ENCODE data around the gene TLE3. TPM values are rescaled to one million over a fixed set of nuclear protein-coding genes. Genes with fewer than 3 reads are reported as not detected.

Gene TLE3
- total RNA-seq, 6 experiments from 2014 or later, result 6.0 to 17.6 (median 13.8) TPM

DNA sequence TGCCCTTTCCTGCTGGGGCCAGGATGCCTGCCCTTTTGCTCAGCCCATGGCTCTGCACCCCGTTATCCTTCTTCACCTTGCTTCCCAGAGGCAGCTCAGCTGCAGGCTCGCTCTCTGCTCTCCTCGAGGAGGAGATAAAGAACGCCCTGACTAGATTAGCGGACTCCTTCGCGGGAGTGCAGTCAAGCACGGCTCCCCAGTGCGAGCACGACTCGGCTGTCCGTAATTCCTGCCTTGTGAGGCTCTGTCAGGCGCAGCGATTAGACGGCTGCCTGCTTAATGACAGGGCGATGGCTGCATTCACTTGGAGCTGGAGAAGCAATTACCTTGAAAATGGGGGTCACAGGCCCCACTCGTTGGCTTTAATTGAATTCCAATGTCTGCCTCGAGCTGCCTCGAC, 25.9 kb downstream of the TLE3 start:
- no peak overlapping the region for H3K27ac Mint-ChIP-seq
- H3K4me3 Mint-ChIP-seq, result no peak overlapping the region
- peaks cover 13% of the 10 kb centered on the region for H3K4me1 Mint-ChIP-seq (ENCODE audit: low read depth)
- H3K9me3 Mint-ChIP-seq, result no peaks in the 10 kb centered on the region
- no peaks in the 10 kb centered on the region; the same call in 1 of the 2 replicates for H3K27me3 Mint-ChIP-seq (ENCODE audit: insufficient read depth)
- TF ChIP-seq, protein P1, sequence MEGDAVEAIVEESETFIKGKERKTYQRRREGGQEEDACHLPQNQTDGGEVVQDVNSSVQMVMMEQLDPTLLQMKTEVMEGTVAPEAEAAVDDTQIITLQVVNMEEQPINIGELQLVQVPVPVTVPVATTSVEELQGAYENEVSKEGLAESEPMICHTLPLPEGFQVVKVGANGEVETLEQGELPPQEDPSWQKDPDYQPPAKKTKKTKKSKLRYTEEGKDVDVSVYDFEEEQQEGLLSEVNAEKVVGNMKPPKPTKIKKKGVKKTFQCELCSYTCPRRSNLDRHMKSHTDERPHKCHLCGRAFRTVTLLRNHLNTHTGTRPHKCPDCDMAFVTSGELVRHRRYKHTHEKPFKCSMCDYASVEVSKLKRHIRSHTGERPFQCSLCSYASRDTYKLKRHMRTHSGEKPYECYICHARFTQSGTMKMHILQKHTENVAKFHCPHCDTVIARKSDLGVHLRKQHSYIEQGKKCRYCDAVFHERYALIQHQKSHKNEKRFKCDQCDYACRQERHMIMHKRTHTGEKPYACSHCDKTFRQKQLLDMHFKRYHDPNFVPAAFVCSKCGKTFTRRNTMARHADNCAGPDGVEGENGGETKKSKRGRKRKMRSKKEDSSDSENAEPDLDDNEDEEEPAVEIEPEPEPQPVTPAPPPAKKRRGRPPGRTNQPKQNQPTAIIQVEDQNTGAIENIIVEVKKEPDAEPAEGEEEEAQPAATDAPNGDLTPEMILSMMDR (IDR thresholded peaks at IDR 0.05), result no peak
- no peak for DNase-seq
- H3K36me3 Mint-ChIP-seq (ENCODE audit: low read depth), result peaks cover 36% of the 10 kb centered on the region

DNA sequence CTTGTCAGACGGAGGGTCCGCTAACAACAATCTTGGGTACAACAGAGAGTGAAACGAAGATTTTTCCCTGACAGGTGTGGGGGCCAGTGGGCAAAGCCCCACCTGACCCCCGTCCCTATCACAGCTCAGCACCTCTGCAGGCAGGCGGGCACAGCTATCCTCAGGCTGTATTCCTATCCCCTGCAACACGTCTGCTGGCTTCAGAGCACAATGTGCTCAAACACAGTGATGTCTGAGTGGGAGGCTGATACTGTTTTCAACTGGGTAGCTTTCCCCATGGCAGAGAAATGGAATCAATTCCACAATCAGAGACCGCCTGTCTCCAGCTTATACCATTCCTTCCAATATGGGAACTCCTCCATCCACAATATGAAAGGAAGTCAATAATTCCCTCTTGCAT, 28.0 kb downstream of the TLE3 start:
- H3K4me1 Mint-ChIP-seq (ENCODE audit: low read depth), result peaks cover 21% of the 10 kb centered on the region
- TF ChIP-seq, protein P1 (IDR thresholded peaks at IDR 0.05), result no peak
- no peaks in the 10 kb centered on the region for H3K9me3 Mint-ChIP-seq
- no peak overlapping the region for H3K4me3 Mint-ChIP-seq
- no peaks in the 10 kb centered on the region; the same call in 1 of the 2 replicates for H3K27me3 Mint-ChIP-seq (ENCODE audit: insufficient read depth)
- no peak for DNase-seq
- H3K36me3 Mint-ChIP-seq (ENCODE audit: low read depth), result peaks cover 36% of the 10 kb centered on the region
- H3K27ac Mint-ChIP-seq, result no peak overlapping the region

DNA sequence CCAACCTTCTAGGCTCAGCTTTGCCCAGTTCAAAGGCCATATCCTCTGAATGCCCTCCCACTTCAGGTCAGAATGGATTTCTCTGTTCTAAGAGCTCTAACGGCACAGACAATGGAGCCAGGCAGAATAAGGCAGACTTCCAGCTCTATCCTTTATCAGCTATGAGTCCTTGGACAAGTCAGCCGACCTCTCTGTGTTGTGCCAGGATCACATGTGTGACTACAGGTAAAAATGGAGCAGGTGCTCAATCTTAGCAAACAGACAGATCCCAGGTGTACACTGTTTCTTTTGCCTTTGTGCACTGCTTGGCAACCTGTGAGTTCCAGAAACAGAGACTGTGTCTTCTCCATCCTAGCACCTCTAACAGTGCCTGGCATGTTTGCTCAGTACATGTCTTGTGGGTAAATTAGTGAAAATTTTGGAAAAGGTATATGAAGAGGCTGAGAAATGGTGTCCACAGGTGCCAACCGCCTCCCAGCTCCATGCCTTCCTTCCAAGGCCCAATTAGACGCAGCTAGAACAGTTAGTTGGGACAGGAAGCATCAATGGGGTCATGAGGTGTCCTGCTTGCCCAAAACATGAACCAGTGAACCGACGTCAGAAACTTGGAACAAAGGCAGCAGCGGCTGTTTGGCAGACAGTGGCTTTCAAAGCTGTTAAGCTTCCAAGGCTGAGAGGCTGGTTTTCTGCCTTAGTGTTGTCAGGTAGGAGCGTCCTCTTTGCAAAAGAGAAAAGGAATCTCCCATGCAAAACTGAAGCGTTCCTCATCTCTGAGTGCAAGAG, 28.7 kb downstream of the TLE3 start:
- Mint-ChIP-seq H3K27ac (no peak overlapping the region), H3K36me3 (ENCODE audit: low read depth) (peaks cover 30% of the 10 kb centered on the region), H3K4me3 (no peak overlapping the region), H3K4me1 (ENCODE audit: low read depth) (peaks cover 21% of the 10 kb centered on the region), H3K9me3 (no peaks in the 10 kb centered on the region), H3K27me3 (ENCODE audit: insufficient read depth) (no peaks in the 10 kb centered on the region; the same call in 1 of the 2 replicates)
- TF ChIP-seq, protein P1 (IDR thresholded peaks at IDR 0.05), result no peak
- DNase-seq, result no peak

DNA sequence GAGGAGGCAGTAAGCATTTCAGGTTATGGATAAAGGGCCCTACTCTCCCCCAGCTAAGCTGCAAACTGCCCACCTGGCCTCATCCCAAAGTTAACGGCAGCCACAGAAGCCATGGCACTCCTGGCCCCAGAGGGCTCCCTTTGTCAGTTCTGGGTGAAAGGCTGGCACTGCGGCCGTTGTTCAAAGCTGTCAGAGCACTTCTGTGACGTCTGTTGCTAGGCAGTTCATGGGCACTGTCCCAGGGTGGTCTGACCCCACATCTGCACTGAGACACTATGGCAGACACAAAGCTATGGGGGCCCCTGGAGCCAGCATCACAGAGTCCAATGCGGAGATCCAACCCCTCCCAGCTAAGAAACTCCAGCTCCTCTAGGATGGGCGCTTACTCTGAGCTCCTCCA, 30.0 kb downstream of the TLE3 start:
- DNase-seq, result no peak
- peaks cover 26% of the 10 kb centered on the region for H3K4me1 Mint-ChIP-seq (ENCODE audit: low read depth)
- no peak overlapping the region for H3K4me3 Mint-ChIP-seq
- H3K9me3 Mint-ChIP-seq, result no peaks in the 10 kb centered on the region
- no peak overlapping the region; the same call in 1 of the 2 replicates for H3K27ac Mint-ChIP-seq
- H3K27me3 Mint-ChIP-seq (ENCODE audit: insufficient read depth), result peaks cover 1% of the 10 kb centered on the region; the same call in 1 of the 2 replicates
- peaks cover 19% of the 10 kb centered on the region for H3K36me3 Mint-ChIP-seq (ENCODE audit: low read depth)
- TF ChIP-seq, protein P1 (IDR thresholded peaks at IDR 0.05), result no peak

DNA sequence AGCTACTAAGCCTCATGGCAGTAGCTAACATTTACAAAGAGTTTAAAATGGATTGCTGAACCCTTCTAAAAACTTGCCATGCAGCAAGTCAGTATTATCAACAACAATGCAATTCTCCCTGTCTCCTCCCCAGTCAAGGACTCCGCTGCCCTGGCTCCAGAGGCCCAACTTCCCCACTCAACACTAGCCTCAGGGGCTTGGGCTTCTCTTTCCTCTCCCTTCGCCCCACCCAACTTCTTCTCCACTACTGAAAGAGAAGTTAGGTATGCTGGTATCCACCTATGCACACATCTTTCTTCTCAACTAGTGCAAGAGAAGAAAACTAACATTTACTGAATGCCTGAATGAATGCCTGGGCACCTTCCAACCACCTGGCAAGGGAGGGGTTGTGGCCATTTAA, 30.7 kb downstream of the TLE3 start:
- Mint-ChIP-seq H3K27me3 (ENCODE audit: insufficient read depth) (peaks cover 2% of the 10 kb centered on the region; the same call in 1 of the 2 replicates), H3K36me3 (ENCODE audit: low read depth) (peaks cover 18% of the 10 kb centered on the region)
- DNase-seq, result no peak

More for the DNA sequence above, 30.7 kb downstream of the TLE3 start:
- Mint-ChIP-seq H3K4me3 (no peak overlapping the region), H3K9me3 (no peaks in the 10 kb centered on the region), H3K27ac (peak overlapping the region; percentile 81), H3K4me1 (ENCODE audit: low read depth) (peaks cover 27% of the 10 kb centered on the region)
- TF ChIP-seq, protein P1 (IDR thresholded peaks at IDR 0.05), result no peak

All from HFFc6 (cell line).